Activated CD4-positive, alpha-beta memory T cell treated with anti-CD3 and anti-CD28 coated beads, Interleukin-2, amount 10 ng/mL, durations not matched to agents 7 days and 5 days (primary cell): ENCODE measurements around the gene ELFN1. TPM values are rescaled to one million over a fixed set of nuclear protein-coding genes. Genes with fewer than 3 reads are reported as not detected.

Experiments
- CTCF ChIA-PET: fragments of 350-600 bp; sonication (Branson Sonifier 250); formaldehyde crosslinking; loops from one replicate; lab custom pipeline; 2021; ENCODE audit warnings: antibody characterized with exemption, inconsistent platforms; lab: Charles Lee
- POLR2A ChIA-PET: fragments of 350-600 bp; sonication (Branson Sonifier 250); formaldehyde crosslinking; loops from one replicate; lab custom pipeline; 2021; ENCODE audit warnings: antibody characterized with exemption; lab: Charles Lee
- DNase-seq: peaks from one replicate; pipeline ENCODE4 v3.0.0-alpha.2; 2020
- H3K27ac Mint-ChIP-seq: one replicate; pipeline ENCODE4 v1.8.0; 2021; ENCODE audit warnings: mild to moderate bottlenecking, mixed read lengths
- H3K27me3 Mint-ChIP-seq: one replicate; pipeline ENCODE4 v1.8.0; 2021; ENCODE audit warnings: mixed read lengths
- H3K36me3 Mint-ChIP-seq: one replicate; pipeline ENCODE4 v1.8.0; 2021; ENCODE audit warnings: low read depth, mixed read lengths
- H3K4me1 Mint-ChIP-seq: one replicate; pipeline ENCODE4 v1.8.0; 2021; ENCODE audit warnings: mixed read lengths
- H3K4me3 Mint-ChIP-seq: one replicate; pipeline ENCODE4 v1.8.0; 2021; ENCODE audit warnings: mild to moderate bottlenecking, mixed read lengths
- H3K9me3 Mint-ChIP-seq: one replicate; pipeline ENCODE4 v1.8.0; 2021; ENCODE audit warnings: mixed read lengths
- total RNA-seq, 2 experiments: library from RNA; stranded (reverse); gene quantifications; one replicate each; pipeline ENCODE4 v1.2.3, GENCODE V29; 2021

The ELFN1 gene
- total RNA-seq, 2 experiments from 2014 or later: 0.08 TPM; not detected in 1

DNA sequence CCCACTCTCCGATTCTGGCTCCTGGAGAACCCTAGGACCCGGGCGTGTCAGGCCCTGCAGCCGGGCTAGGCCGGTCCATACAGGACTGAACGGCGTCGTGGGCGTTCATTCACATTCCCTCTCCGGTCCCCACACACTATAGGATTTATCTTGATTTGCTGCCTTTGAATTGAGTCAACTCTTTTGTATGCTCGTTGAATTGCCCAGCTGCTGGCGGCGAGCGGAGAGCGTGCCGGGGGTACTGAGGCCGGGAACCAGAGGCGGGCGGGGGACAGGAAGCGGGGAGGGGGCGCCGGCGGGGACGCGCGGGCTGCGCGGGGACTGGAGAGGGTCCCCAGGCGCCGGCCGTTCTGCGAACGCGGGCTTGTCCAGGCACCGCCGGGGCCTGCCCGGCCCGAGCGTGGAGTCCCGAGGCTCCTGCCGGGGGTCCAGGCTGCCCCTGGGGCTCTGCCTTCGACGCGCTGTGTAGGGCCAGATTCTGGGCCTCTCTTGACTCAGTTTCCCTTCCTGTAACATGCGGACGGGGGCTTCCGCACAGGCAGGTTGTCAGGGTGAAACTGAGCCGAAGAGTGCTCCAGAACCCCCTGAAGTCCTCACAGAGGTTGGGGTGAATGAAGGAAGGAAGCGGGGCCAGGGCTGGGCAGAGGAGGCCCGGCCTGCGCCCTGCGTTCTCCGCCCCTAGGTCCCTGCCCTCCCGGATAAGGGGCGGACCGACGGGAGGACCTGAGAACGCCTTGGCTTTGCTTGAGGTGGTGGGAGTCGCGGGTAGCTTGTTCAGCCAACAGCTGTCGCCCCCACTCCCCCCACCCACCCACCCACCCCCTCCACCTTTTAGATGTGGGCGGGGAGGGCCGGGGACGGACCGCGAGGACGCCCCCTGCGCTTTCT, 769 bp upstream of the ELFN1 start:
- no peaks in the 10 kb centered on the region for H3K36me3 Mint-ChIP-seq
- H3K4me1 Mint-ChIP-seq: peaks cover 8% of the 10 kb centered on the region
- CTCF ChIA-PET: no interaction called here
- no peak overlapping the region for H3K4me3 Mint-ChIP-seq
- no peak overlapping the region for H3K27ac Mint-ChIP-seq
- peaks cover 29% of the 10 kb centered on the region for H3K27me3 Mint-ChIP-seq
- H3K9me3 Mint-ChIP-seq: no peaks in the 10 kb centered on the region
- DNase-seq: no peak
- POLR2A ChIA-PET: no interaction called here

- no peak overlapping the region for H3K4me3 Mint-ChIP-seq
- no peak overlapping the region for H3K27ac Mint-ChIP-seq
- peaks cover 29% of the 10 kb centered on the region for H3K27me3 Mint-ChIP-seq
- H3K36me3 Mint-ChIP-seq: no peaks in the 10 kb centered on the region
- no peak for DNase-seq
- CTCF ChIA-PET: no interaction called here
- POLR2A ChIA-PET: no interaction called here
- peaks cover 8% of the 10 kb centered on the region for H3K4me1 Mint-ChIP-seq
- no peaks in the 10 kb centered on the region for H3K9me3 Mint-ChIP-seq
Observed at GRCh38 chr7:1670894-1671593, 967 bp downstream of the ELFN1 start.

DNA sequence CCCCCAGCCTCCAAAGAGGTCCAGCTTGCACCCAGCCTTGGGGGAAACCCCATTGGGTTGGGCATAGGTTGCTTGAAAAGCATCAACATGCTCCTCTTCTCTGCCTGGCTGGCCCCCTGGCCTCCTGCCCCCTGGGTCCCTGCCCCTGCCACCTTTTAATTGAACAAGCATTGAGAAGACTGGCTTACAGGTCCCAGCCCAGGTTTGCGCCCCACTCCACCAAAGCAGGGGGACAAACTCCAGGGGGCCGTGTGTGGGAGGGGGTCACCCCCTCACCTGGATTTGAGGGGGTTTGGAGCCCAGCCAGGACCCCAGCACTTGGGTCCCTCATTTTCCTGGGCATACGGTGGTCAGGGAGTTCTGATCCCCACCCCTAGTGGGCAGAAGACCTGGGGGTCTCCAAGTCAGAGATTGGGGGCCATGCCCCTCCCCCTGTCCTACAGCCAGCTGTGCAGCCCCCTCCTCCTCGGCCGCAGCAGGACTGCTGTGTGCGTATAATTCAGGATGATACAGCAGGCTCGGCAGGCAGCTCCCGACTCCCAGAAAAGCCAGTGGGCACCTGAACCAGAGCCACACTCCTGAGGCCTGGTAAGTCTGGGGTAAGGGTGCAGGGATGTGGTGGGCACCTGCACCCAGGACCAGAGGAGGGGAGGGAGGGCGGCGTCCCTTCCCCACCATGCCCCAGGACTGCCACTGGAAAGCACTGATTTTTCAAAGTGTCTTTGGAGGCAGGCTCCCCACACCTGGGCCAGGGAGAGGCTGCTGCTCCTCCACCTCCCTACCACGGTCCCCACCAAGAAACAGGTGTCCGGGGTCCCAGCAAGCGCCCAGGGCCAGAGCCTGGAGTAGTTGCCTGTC, 1.7 kb downstream of the ELFN1 start:
- H3K9me3 Mint-ChIP-seq: no peaks in the 10 kb centered on the region
- no peak overlapping the region for H3K27ac Mint-ChIP-seq
- DNase-seq: no peak
- no peak overlapping the region for H3K4me3 Mint-ChIP-seq
- H3K36me3 Mint-ChIP-seq: no peaks in the 10 kb centered on the region
- peaks cover 29% of the 10 kb centered on the region for H3K27me3 Mint-ChIP-seq
- H3K4me1 Mint-ChIP-seq: peaks cover 8% of the 10 kb centered on the region
- ChIA-PET POLR2A (no interaction called here), CTCF (no interaction called here)

DNA sequence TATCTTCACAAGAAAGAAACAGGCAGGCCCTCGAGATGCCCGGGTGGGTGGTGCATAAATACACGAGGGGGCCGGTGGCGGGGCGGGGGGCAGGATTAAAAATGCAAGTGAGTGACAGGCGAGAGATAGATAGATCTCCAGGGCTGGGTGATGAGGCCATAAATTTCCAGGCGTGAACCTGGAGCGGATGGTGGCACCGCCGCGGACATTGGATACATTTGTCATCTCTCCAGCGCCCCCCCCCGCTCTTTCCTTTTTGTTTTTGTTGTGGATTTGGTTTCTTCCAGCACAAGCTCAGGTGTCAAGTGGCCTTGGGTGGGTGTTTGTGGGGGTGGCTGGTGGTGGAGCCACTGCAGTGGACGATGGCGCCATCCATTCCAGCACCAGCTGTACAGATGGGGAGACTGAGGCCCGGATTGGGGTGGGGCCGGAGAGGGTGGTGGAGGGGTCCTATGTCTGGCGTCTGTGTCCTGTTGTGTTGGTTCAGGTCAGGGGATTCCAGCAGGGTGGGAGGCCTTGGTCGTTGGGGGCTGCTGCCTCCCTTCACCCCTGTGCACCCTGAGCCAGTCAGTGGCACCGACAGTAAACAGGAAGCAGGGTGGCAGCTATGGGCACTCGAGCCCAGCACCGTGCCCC, 2.9 kb downstream of the ELFN1 start:
- no peaks in the 10 kb centered on the region for H3K36me3 Mint-ChIP-seq
- ChIA-PET CTCF (no interaction called here), POLR2A (no interaction called here)
- no peak for DNase-seq
- H3K4me3 Mint-ChIP-seq: no peak overlapping the region
- H3K9me3 Mint-ChIP-seq: no peaks in the 10 kb centered on the region
- peaks cover 6% of the 10 kb centered on the region for H3K4me1 Mint-ChIP-seq
- H3K27ac Mint-ChIP-seq: no peak overlapping the region
- peaks cover 26% of the 10 kb centered on the region for H3K27me3 Mint-ChIP-seq

DNA sequence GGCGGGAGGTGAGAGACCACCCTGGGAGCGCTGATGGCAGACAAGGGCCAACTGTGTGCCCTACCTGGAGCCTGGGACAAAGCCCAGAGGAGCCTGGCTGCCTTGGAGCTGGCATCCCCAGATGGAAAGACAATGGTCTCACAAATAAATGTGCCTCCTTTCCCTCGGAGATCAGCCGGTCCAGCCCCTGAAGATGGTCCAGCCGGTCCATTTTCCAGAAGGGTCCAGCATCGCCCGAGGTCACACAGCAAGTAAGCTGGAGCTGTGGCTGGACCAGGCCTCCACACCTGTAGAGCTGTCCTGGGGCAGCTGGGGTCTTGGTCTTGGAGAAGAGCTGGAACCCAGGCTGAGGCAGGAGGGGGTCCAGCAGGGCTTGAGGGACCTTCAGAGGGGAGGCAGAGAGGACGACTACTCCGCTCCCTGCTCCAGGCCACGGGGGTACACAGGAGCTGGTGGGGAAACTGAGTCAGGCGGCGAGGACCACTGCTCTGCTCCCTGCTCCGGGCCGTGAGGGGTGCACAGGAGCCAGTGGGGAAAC, 3.6 kb downstream of the ELFN1 start:
- DNase-seq: no peak
- H3K27ac Mint-ChIP-seq: no peak overlapping the region
- CTCF ChIA-PET: no interaction called here

DNA sequence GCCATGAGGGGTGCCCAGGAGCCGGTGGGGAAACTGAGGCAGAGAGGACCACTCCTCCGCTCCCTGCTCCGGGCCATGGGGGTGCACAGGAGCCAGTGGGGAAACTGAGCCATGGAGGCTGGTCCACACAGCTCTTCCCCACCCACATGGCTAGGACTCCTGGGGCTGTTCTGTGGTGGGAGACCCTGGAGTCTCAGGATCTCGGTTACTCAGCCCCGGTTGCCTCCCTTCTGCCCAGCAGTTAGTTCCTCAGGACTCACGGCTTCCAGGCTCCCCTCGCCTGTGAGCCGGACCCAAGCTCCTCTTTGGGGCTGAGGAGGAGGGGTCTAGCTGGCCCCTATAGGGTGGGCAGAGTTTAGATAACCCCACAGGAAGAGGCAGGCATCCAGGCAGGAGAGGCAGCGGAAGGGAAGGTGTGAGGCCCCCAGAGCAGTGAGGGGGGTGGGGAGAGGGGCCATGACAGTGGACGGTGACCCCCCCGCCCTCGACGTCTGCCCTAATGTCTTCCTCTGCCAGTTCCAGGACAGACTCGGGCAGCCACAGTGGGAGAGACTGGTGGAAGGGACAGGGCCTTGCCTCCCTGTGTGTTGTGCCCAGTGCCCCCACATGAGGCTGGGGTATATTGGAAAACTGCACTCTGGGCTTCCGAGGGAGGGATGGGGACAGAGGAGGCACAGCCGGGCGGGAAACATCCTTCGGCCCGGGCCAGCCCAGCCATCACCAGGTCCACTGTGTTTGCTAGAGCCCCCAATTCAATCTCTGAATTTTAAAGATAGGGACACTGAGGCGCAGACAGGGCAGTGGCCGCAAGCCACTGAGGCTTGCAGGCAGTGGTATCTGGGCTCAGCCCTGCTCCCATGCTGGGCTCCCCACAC, 4.3 kb downstream of the ELFN1 start:
- no peak for DNase-seq

More for the DNA sequence above, 3.6 kb downstream of the ELFN1 start:
- H3K27me3 Mint-ChIP-seq: peaks cover 19% of the 10 kb centered on the region
- H3K9me3 Mint-ChIP-seq: no peaks in the 10 kb centered on the region
- H3K4me3 Mint-ChIP-seq: no peak overlapping the region
- peaks cover 2% of the 10 kb centered on the region for H3K4me1 Mint-ChIP-seq
- H3K36me3 Mint-ChIP-seq: no peaks in the 10 kb centered on the region
- POLR2A ChIA-PET: no interaction called here

DNA sequence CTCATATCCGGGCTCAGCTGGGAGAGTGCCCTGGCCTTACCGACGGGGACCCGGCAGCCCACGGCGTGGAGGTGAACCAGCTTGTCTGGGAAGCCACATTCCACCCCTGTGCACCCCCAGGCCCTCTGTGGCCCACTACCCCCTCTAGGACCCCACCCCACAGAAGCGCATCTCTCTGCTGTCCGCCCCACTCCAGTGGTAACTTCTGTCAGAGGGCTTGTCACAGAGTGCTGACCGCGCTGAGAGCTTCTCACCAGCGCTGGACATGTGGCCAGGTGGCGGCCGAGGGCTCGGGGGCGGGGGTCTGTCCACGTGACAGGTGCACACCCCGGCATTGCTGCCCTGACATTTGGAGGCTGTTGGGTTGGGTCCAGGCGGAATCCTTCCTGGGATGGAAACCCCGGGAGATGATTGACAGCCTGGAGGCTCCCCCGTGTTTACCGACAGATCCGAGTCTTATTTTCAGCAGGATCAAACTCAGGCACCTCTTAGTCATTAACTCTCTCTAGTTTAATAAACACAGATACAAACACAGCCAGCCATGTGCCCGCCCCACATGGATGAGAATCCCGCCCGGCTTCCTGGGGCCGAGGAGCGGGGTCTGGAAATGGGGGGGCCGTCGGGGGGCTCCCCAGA, 5.1 kb downstream of the ELFN1 start:
- CTCF ChIA-PET: no interaction called here

More for the DNA sequence above, 4.3 kb downstream of the ELFN1 start:
- CTCF ChIA-PET: no interaction called here
- H3K4me1 Mint-ChIP-seq: no peaks in the 10 kb centered on the region
- no peak overlapping the region for H3K27ac Mint-ChIP-seq
- no peaks in the 10 kb centered on the region for H3K9me3 Mint-ChIP-seq
- no peaks in the 10 kb centered on the region for H3K36me3 Mint-ChIP-seq
- peaks cover 13% of the 10 kb centered on the region for H3K27me3 Mint-ChIP-seq
- POLR2A ChIA-PET: no interaction called here
- H3K4me3 Mint-ChIP-seq: no peak overlapping the region

DNA sequence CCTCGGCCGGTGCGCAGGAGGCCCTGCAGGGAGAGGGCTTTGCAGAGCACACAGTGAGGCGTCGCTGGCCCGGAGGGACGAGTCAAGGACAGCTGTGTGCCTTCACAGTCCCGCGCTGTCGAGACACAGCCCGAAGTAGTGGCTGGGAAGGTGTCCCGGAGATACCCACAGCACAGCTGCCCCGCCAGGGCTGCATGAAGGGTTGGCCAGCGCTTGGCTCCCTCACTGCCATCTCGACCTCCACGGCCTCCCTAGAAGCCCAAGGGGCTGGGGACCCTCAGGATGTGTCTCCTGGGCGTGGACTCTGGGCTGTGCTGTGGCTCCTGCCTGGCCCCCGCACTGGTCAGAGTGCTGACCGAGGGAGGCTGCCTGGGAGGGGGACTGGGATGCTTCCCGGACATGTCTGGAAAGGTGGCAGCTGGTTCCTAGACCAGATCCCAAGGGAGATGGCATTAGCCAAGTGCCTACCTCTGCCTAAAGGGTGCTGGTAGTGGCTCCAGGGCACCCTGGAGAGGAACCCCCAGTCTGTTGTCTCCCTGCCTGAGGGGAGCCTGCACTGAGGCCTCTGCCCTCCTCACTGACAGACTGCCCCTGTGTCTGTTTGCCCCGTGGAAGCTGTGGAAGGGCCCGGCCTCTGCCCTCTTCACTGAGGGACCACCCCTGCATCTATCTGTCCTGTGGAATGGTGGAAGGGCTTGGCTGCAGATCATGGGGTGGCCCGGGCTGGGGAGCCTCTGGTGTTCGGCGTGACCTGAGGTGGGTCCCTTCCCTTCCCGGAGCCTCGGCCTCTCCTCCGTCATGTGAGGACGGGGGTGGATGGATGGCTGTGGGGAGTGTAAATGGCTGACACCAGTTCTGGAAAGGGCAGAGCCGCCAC, 5.8 kb downstream of the ELFN1 start:
- Mint-ChIP-seq H3K4me1 (no peaks in the 10 kb centered on the region), H3K36me3 (no peaks in the 10 kb centered on the region), H3K4me3 (no peak overlapping the region), H3K9me3 (no peaks in the 10 kb centered on the region), H3K27ac (no peak overlapping the region), H3K27me3 (peaks cover 10% of the 10 kb centered on the region)
- DNase-seq: no peak
- ChIA-PET CTCF (no interaction called here), POLR2A (no interaction called here)

More for the DNA sequence above, 5.1 kb downstream of the ELFN1 start:
- no peaks in the 10 kb centered on the region for H3K9me3 Mint-ChIP-seq
- H3K4me3 Mint-ChIP-seq: no peak overlapping the region
- H3K4me1 Mint-ChIP-seq: no peaks in the 10 kb centered on the region
- POLR2A ChIA-PET: no interaction called here
- H3K36me3 Mint-ChIP-seq: no peaks in the 10 kb centered on the region
- no peak for DNase-seq
- H3K27me3 Mint-ChIP-seq: peaks cover 11% of the 10 kb centered on the region
- no peak overlapping the region for H3K27ac Mint-ChIP-seq

GRCh38 chr7:1676550-1677078, 6.5 kb downstream of the ELFN1 start:
- H3K4me1 Mint-ChIP-seq: no peaks in the 10 kb centered on the region
- ChIA-PET CTCF (no interaction called here), POLR2A (no interaction called here)
- no peak overlapping the region for H3K27ac Mint-ChIP-seq
- DNase-seq: no peak
- no peak overlapping the region for H3K4me3 Mint-ChIP-seq
- H3K36me3 Mint-ChIP-seq: no peaks in the 10 kb centered on the region
- no peaks in the 10 kb centered on the region for H3K9me3 Mint-ChIP-seq
- peaks cover 4% of the 10 kb centered on the region for H3K27me3 Mint-ChIP-seq

DNA sequence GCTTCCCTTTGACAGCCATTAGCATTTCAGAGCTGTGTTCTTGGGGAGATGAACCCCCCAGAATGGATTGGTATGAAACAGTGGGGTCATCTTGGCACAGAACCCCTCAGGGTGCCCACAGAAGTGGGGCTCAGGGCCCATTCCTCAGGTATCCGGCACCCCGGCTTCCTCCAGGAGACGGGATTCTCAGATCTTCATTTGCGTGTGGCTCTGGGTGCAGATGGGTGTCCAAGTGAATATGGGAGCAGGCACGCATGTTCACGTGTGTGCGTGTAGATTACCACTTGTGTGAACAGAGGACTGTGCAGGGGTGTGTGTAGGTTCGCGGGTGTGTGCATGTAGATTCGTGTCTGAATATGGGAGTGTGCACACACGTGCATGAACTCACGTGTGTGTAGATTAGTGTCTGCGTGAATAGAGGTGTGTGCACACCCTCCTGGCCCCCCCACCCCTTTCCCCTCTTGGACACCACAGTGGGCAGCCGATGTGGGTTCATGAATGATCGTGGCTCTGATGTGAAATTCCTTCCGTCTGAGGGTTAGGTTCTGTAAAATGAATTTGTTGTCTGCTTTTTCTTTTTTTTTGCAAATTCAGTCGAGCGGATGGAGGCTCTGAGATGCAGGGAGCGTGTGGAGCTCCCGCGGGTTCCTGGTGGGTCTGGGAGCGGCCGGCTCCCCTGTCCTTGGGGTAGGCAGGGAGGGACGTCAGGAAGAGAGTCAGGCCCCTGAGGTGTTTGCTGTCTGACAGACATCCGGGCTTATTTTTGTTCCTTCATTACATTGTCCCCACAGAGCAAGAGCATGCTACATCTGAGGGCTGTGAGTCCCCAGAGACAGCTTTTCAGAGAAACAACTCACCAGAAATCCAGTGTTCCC, 7.4 kb downstream of the ELFN1 start:
- H3K4me3 Mint-ChIP-seq: no peak overlapping the region
- no peaks in the 10 kb centered on the region for H3K36me3 Mint-ChIP-seq
- H3K27me3 Mint-ChIP-seq: peaks cover 8% of the 10 kb centered on the region
- H3K9me3 Mint-ChIP-seq: no peaks in the 10 kb centered on the region
- no peak overlapping the region for H3K27ac Mint-ChIP-seq
- CTCF ChIA-PET: no interaction called here
- no peaks in the 10 kb centered on the region for H3K4me1 Mint-ChIP-seq
- POLR2A ChIA-PET: no interaction called here
- DNase-seq: peak; percentile 14
